ENCODE data around the gene FBF1. TPM values are rescaled to one million over a fixed set of nuclear protein-coding genes. Genes with fewer than 3 reads are reported as not detected.

FBF1 gene
- total RNA-seq, 2 experiments from 2014 or later: 16.2 to 18.0 TPM

DNA sequence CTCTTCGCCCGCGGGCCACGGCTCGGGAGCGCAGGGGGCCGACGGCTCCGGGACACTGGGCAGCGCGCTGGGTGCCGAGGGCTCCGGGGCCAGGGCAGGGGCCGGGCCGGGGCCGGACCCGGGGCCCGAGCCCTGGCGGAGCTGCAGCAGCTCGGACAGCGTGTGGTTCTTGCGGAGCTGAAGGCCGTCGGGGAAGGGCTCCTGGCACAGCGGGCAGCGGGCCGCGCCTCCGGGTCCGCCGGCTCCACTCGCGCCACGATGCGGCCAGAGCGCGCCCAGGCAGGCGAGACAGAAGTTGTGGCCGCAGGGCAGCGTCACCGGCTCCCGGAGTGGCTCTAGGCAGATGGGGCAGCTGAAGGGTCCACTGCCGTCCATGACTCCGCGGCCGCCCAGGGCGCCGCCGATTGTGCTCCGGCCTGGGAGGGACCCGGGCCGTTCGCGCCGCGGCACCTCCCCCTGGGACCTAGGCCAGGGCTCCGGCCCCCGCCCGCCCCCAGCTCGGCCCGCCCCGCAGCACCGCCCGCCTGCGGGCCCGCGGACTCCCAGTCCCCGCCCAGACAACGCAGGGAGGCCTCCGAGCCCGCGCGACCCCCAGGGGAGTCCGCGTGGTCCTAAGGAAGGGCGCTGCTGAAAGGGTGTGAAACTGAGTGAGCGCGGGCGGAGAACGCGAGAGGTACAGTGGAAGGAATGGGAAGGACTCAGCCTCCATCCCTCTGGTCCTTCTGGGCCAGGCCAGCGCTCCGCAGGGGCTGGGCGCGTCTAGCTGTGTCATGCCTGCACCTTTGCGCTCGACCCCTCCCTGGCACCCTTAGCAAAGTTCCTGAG, 62.5 kb downstream of the FBF1 start, which contains the start of gene TRIM47:
Gene TRIM47, minus strand, starts transcription at position 408 of the 825 bp plus-strand sequence. Its CDS starts 33 bp downstream, at position 375.
- Mint-ChIP-seq H3K9me3 (ENCODE audit: low read depth) (no peaks in the 10 kb centered on the region), H3K27me3 (peaks cover 2% of the 10 kb centered on the region), H3K27ac (peak within 1 kb of the TSS; percentile 94), H3K36me3 (ENCODE audit: low read depth) (peaks cover 8% of the 10 kb centered on the region), H3K4me1 (peaks cover 23% of the 10 kb centered on the region), H3K4me3 (peak within 1 kb of the TSS; percentile 91)
- ATAC-seq (peak; percentile 5), DNase-seq (peak; percentile 55)
- ChIA-PET POLR2A (interaction anchor here (0.6 to 1.8 kb wide), 5 partner anchors 15 to 100 kb away, joined by 3 to 9 read pairs (median 4); partner anchors contain the start of genes ACOX1, TEN1 and WBP2), CTCF (interaction anchor here (0.7 to 2.6 kb wide), 25 partner anchors 9 to 402 kb away, joined by 3 to 20 read pairs (median 4); partner anchors contain the start of genes FBF1, MRPL38, TRIM65 and WBP2)
- intact Hi-C loops (cut with DNase I, micrococcal nuclease): no loop called here

DNA sequence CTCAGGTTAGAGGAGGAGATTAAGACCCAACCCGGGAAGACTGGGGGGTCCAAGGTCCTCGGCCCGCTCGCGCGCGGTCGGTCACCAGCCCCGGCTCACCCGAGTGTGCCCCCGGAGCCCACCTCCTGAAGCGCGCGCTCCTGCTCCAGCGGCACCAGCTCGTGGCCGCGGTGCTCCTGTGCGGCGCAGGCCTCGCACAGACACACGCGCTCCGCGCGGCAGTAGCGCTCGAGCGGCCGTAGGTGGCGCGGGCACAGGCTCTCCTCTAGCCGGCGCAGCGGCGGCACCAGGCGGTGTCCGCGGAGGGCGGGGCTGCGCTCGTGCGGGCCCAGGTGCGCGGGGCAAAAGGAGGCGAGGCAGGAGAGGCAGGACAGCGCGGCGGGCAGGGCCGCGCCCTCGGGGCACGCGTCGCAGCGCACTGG, 63.1 kb downstream of the FBF1 start:
- intact Hi-C loops (cut with DNase I, micrococcal nuclease): loop anchor here (1.0 to 2.0 kb wide), 4 partner anchors 19 to 508 kb away; partner anchors contain the start of gene TRIM65 (in 2 of the 2)
- Mint-ChIP-seq H3K27me3 (peaks cover 2% of the 10 kb centered on the region), H3K36me3 (ENCODE audit: low read depth) (peaks cover 8% of the 10 kb centered on the region), H3K4me3 (peak overlapping the region; percentile 91), H3K9me3 (ENCODE audit: low read depth) (no peaks in the 10 kb centered on the region), H3K4me1 (peaks cover 26% of the 10 kb centered on the region), H3K27ac (peak overlapping the region; percentile 94)
- DNase-seq: peak; percentile 87
- ATAC-seq: peak; percentile 72
- POLR2A ChIA-PET: interaction anchor here (1.0 to 1.8 kb wide), 5 partner anchors 19 to 101 kb away, joined by 3 to 9 read pairs (median 4); partner anchors contain the start of genes ACOX1, TEN1 and WBP2
- CTCF ChIA-PET: interaction anchor here (0.6 to 2.6 kb wide), 17 partner anchors 12 to 402 kb away, joined by 3 to 20 read pairs (median 4); partner anchors contain the start of genes TRIM65 and WBP2

DNA sequence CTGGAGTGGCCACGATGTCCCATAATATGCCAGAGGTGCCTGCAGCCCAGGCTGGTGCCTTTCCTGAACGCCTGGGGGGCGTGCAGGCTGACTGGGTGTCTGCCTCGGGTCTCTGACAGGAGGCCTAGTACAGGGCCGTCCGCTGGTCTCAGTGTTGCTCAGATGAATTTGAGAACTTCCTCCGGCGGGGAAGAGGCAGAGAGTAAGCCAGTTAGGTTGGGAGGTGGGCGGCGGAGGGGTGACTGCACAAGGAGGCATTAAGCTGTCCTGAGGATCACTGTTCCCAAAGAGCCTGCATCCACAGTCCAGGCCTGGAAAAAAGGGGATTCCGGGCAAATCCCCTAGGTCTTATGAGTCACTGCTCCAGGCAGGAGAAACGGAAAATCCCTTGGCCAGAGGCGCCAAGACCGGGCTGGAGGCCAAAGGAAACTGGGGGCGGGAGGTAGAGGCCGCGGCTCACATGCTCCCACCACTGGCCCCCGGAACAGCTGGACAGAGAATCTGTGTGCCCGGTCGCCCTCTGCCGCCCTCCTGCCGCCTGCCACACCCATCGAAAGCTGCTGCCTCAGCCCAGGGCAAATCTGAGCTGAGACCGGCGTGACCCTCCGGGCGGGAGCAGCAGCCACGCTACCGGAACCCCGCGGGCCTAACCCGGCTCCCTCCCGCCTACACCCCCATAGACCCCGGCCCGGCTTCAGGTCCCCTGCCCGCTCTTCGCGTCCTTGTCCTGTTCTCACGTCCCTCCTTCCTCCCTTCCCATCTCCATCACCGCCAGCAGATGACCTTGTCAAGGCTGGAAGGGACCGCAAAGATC, 63.7 kb downstream of the FBF1 start:
- peak; percentile 73 for DNase-seq
- Mint-ChIP-seq H3K27ac (peak overlapping the region; percentile 94), H3K27me3 (peaks cover 2% of the 10 kb centered on the region), H3K4me3 (peak overlapping the region; percentile 91), H3K4me1 (peaks cover 32% of the 10 kb centered on the region), H3K36me3 (ENCODE audit: low read depth) (peaks cover 8% of the 10 kb centered on the region), H3K9me3 (ENCODE audit: low read depth) (no peaks in the 10 kb centered on the region)
- CTCF ChIA-PET: interaction anchor here (0.6 to 2.6 kb wide), 19 partner anchors 12 to 528 kb away, joined by 3 to 20 read pairs (median 4); partner anchors contain the start of genes TRIM65 and WBP2
- POLR2A ChIA-PET: interaction anchor here (1.0 to 2.3 kb wide), 5 partner anchors 18 to 91 kb away, joined by 3 to 15 read pairs (median 4); partner anchors contain the start of gene WBP2
- ATAC-seq: peak; percentile 31
- intact Hi-C loops (cut with DNase I, micrococcal nuclease): loop anchor here (1.0 to 2.0 kb wide), 7 partner anchors 19 to 508 kb away; partner anchors contain the start of genes TRIM65 (in 2 of the 2) and WBP2 (in 1 of the 2)

DNA sequence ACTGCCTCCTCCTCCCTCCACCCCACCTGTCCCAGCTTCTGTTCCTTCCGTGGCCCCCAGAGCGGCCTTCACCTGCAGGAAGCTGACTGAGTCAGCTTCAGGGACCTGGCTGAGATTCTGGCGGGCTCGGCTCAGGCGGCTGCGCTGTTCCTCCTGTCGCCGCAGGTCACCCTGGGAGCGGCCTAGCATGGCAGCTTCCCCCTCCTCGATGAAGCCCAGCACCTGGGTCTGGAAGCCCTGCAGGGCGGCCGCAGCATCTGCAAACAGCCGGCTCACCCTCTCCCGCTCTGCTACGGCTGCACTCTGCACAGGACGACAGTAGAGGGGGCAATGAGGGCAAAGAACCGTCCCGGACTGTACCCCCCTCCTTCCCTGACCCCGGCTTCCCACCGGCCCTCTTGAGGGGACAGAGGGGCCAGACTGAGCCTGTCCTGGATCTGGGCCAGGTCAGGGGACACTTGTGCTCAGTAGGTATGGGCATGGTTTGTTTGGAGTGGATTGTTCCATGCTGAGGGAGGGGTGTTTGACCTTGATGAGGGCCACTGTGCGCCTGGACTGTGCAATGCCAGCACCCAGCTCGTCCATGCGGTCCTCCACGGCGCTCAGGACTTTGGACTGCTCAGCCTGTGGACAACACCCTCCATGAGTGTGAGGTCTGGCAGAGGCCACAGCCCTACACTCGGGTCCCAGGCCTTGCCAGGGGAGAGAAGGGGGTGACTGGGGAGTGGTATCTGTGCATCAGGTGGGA, 64.5 kb downstream of the FBF1 start:
- ChIA-PET POLR2A (interaction anchor here (0.8 to 2.3 kb wide), 5 partner anchors 11 to 103 kb away, joined by 3 to 15 read pairs (median 4); partner anchors contain the start of gene WBP2), CTCF (interaction anchor here (0.7 to 2.6 kb wide), 19 partner anchors 12 to 243 kb away, joined by 3 to 20 read pairs (median 4); partner anchors contain the start of genes SMIM5, TRIM65, UNC13D and WBP2)
- H3K36me3 Mint-ChIP-seq (ENCODE audit: low read depth): peaks cover 8% of the 10 kb centered on the region
- peaks cover 2% of the 10 kb centered on the region for H3K27me3 Mint-ChIP-seq
- H3K4me1 Mint-ChIP-seq: peaks cover 32% of the 10 kb centered on the region
- intact Hi-C loops (cut with DNase I, micrococcal nuclease): loop anchor here (1.0 to 2.0 kb wide), 4 partner anchors 20 to 90 kb away; partner anchors contain the start of genes TRIM65 (in 1 of the 2) and WBP2 (in 1 of the 2)
- peak; percentile 66 for ATAC-seq
- peak overlapping the region; percentile 94 for H3K27ac Mint-ChIP-seq
- H3K9me3 Mint-ChIP-seq (ENCODE audit: low read depth): no peaks in the 10 kb centered on the region
- peak overlapping the region; percentile 91 for H3K4me3 Mint-ChIP-seq
- peak; percentile 87 for DNase-seq

DNA sequence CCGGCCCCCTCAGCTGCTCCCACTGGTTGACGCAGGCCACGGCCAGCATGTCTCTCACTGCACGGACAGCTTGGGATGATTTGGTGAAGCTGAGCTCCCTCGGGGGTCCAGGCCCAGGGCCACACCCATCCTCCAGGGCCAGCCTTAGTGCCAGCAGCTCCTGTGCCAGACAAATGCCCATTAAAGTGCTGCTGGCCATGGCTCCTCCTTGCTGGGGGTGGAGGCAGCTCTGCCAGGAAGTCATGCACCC, 65.0 kb downstream of the FBF1 start:
- Mint-ChIP-seq H3K27me3 (peaks cover 2% of the 10 kb centered on the region), H3K36me3 (ENCODE audit: low read depth) (peaks cover 8% of the 10 kb centered on the region), H3K27ac (peak overlapping the region; percentile 94), H3K4me1 (peaks cover 32% of the 10 kb centered on the region), H3K4me3 (peak overlapping the region; percentile 91), H3K9me3 (ENCODE audit: low read depth) (no peaks in the 10 kb centered on the region)
- POLR2A ChIA-PET: interaction anchor here (0.6 to 2.3 kb wide), 7 partner anchors 11 to 246 kb away, joined by 3 to 15 read pairs (median 4); partner anchors contain the start of gene WBP2
- DNase-seq (no peak), ATAC-seq (no peak)
- intact Hi-C loops (cut with DNase I, micrococcal nuclease): loop anchor here (1.0 to 2.0 kb wide), 4 partner anchors 21 to 90 kb away; partner anchors contain the start of genes TRIM65 (in 1 of the 2) and WBP2 (in 1 of the 2)
- CTCF ChIA-PET: interaction anchor here (0.7 to 2.6 kb wide), 15 partner anchors 14 to 243 kb away, joined by 3 to 20 read pairs (median 4); partner anchors contain the start of genes SMIM5, TRIM65, UNC13D and WBP2

DNA sequence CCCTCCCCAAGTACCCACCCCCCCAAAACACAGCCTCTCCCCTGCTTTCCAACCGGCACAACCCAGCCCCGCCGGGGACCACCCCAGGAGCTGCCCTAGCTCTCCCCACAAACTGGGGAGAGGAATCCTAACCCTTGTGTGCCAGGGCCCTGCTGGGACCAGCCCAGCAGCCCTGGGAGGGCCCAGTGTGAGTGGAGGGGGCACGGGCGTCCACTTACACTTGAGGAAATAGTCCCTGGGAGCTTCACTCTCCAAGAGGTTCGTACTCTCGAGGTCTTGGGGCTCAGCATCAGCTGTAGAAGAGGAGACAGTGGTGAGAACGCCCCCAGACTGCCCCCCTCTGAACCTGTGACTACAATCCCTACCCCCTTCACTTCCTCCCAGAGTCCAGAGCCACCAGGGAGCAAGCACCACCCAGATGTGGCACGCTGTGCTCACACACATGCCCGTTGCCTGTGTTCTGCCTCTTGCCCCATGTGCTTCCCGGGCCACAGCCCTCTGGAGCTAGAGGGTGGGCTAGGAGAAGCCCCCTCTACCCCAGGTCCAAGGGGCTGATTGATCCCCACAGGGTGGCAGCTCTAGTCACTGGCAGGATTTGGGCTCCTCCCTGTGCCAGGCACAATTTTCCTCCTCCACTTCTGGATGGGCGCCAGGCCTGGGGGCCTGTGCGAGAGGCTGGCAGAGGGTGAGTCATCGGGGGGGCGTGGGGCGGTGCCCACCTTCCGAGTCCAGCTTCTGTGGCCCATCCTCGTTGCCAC, 65.5 kb downstream of the FBF1 start:
- H3K9me3 Mint-ChIP-seq (ENCODE audit: low read depth): no peaks in the 10 kb centered on the region
- intact Hi-C loops (cut with DNase I, micrococcal nuclease): no loop called here
- CTCF ChIA-PET: interaction anchor here (0.7 to 2.6 kb wide), 15 partner anchors 14 to 242 kb away, joined by 3 to 20 read pairs (median 4); partner anchors contain the start of genes SMIM5, TRIM65, UNC13D and WBP2
- peaks cover 32% of the 10 kb centered on the region for H3K4me1 Mint-ChIP-seq
- ATAC-seq (no peak), DNase-seq (no peak)
- peak overlapping the region; percentile 91 for H3K4me3 Mint-ChIP-seq
- H3K36me3 Mint-ChIP-seq (ENCODE audit: low read depth): peaks cover 8% of the 10 kb centered on the region
- peaks cover 2% of the 10 kb centered on the region for H3K27me3 Mint-ChIP-seq
- POLR2A ChIA-PET: interaction anchor here (0.6 to 2.3 kb wide), 7 partner anchors 10 to 246 kb away, joined by 3 to 15 read pairs (median 4); partner anchors contain the start of gene WBP2
- H3K27ac Mint-ChIP-seq: peak overlapping the region; percentile 94

DNA sequence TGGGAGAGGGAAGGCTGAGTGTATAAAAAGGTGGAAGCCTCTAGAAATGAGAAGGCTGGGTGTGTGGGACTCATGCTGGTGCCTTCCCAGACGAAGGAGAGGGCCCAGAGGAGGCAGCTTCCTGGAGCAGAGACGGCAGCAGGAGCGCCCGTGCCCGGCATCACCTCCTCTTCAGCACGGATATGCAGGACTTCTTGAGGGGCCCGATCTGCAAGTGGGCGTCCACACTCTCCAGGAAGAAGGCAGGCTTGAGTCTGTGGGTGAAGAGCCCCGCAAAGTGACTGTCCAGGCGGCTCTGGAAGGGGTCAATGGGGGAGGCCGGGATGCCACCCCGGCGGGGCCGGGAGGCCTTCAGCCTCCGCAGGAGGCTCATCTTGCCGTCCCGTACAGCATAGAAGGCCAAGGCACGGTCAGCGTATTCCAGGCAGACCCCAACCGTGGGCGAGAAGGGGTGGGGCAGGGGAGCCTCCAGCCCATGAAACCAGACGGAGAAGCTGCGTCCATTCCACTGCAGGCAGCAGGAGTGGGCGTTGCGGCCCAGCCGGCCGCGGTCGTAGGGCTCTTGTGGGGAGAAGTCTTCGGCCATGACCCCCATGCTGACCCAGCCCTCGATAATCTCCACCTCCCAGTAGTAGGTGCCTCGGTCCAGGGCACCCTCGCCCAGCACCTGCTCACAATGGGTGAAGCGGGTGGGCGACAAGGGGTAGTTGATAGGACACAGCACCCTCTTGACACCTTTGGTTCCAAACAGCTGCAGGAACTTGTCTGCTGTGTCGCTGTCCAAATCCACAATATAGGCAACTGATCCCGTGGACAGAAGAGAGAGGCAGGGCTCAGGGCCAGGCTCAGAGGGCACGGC, 66.3 kb downstream of the FBF1 start:
- ATAC-seq (no peak), DNase-seq (no peak)
- POLR2A ChIA-PET: interaction anchor here (2.3 kb wide), 1 partner anchor 19 kb away, joined by 15 read pairs; the partner anchor contains the start of gene WBP2
- intact Hi-C loops (cut with DNase I, micrococcal nuclease): no loop called here
- H3K36me3 Mint-ChIP-seq (ENCODE audit: low read depth): peaks cover 8% of the 10 kb centered on the region
- CTCF ChIA-PET: interaction anchor here (0.6 to 1.5 kb wide), 5 partner anchors 8 to 47 kb away, joined by 3 to 5 read pairs (median 4); no protein-coding TSS in a partner anchor
- no peak overlapping the region for H3K27ac Mint-ChIP-seq
- H3K4me3 Mint-ChIP-seq: no peak overlapping the region
- peaks cover 2% of the 10 kb centered on the region for H3K27me3 Mint-ChIP-seq
- H3K4me1 Mint-ChIP-seq: peaks cover 30% of the 10 kb centered on the region
- H3K9me3 Mint-ChIP-seq (ENCODE audit: low read depth): no peaks in the 10 kb centered on the region

DNA sequence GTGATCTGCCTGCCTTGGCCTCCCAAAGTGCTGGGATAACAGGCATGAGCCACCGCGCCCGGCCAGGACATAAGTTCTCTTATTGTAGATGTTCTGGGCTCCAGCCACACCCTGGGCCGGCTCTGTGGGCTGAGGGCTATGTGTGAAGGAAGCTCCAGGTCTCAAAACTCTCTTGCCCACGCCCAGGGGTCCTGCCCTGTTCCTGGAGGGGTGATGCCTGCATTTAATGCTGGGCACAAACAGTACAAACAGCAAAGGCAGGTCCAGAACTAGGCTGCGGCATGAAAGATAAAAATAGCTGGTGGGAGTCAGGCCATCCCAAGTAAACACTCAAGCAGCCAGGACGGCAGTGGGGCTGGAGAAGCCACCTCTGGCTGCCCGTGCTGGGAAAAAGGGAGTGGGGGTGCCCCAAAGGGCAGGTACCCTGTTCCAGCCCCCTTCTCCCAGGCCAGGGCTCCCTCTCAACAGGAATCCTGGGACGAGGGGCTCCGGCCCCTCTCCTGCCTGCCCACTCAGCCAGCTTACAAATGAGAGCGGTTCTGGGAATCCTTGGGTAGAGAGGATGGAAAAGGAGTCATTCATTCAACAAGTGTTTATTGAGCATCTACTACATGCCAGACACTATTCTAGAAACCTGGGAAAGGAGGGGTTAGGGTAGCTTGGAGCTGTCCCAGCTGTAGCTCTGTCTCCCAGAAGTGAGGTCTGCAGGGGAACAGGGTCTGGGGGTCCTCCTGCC, 67.1 kb downstream of the FBF1 start:
- no peak overlapping the region for H3K27ac Mint-ChIP-seq
- H3K27me3 Mint-ChIP-seq: peaks cover under 1% of the 10 kb centered on the region
- CTCF ChIA-PET: interaction anchor here (0.5 to 3.2 kb wide), 4 partner anchors 9 to 94 kb away, joined by 3 to 15 read pairs (median 3); no protein-coding TSS in a partner anchor
- peaks cover 8% of the 10 kb centered on the region for H3K36me3 Mint-ChIP-seq (ENCODE audit: low read depth)
- H3K4me3 Mint-ChIP-seq: no peak overlapping the region
- no peak for DNase-seq
- no peak for ATAC-seq
- no peaks in the 10 kb centered on the region for H3K9me3 Mint-ChIP-seq (ENCODE audit: low read depth)
- H3K4me1 Mint-ChIP-seq: peaks cover 27% of the 10 kb centered on the region
- POLR2A ChIA-PET: no interaction called here
- intact Hi-C loops (cut with DNase I, micrococcal nuclease): no loop called here
